Lower leg skin (tissue), 3 donors: Measurements from ENCODE around the gene NAPA.

Experiments
- POLR2A ChIP-seq, 2 donors: fragments of 450-650 bp; IDR thresholded peaks; one replicate each; pipeline ENCODE4 v1.6.1; 2016 to 2017; ENCODE audit warnings: antibody characterized with exemption in 2 of 2, mild to moderate bottlenecking in 1 of 2, moderate library complexity in 1 of 2
- TF ChIP-seq, protein P1 (sequence below), 3 donors: fragments of 450-650 bp; IDR thresholded peaks; one replicate each; pipeline ENCODE4 v1.5.1; 2016; ENCODE audit warnings: antibody characterized with exemption in 3 of 3, mild to moderate bottlenecking in 3 of 3, moderate library complexity in 2 of 3

DNA sequence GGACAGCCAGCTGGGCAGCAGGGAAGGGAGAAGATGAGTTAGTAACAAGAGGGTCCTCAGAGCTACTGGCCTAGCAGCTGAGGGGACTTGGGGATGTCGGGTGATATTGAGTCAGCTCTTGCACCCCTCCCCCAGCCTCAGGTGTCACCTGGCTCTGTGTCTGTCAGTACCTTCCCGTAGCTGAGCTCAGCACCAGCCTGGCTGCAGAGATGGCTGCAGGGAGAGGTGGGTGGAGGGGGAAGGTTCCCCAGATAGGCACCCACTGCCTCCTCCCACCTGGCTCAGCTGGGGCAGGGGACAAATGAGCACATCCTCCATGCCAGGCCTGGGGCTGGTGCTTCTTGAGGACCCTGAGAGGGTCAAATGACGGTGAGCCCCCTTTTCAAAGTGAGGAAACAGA lies 24.0 kb downstream of the NAPA start:
- TF ChIP-seq, protein P1, sequence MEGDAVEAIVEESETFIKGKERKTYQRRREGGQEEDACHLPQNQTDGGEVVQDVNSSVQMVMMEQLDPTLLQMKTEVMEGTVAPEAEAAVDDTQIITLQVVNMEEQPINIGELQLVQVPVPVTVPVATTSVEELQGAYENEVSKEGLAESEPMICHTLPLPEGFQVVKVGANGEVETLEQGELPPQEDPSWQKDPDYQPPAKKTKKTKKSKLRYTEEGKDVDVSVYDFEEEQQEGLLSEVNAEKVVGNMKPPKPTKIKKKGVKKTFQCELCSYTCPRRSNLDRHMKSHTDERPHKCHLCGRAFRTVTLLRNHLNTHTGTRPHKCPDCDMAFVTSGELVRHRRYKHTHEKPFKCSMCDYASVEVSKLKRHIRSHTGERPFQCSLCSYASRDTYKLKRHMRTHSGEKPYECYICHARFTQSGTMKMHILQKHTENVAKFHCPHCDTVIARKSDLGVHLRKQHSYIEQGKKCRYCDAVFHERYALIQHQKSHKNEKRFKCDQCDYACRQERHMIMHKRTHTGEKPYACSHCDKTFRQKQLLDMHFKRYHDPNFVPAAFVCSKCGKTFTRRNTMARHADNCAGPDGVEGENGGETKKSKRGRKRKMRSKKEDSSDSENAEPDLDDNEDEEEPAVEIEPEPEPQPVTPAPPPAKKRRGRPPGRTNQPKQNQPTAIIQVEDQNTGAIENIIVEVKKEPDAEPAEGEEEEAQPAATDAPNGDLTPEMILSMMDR (IDR thresholded peaks at IDR 0.05), result no peak
- TF ChIP-seq POLR2A (IDR thresholded peaks at IDR 0.05), result no peak
